Trophoblast cell (in vitro differentiated cells and primary cell): Measurements from ENCODE around the gene SERINC5.

ENCODE experiments used
- DNase-seq, 2 donors: peaks; one replicate each; pipeline ENCODE4 v3.0.0-alpha.2; 2016
- H2AFZ ChIP-seq: 2 replicates; pipeline ENCODE4 v1.6.1; 2013; ENCODE audit warnings: low read length, moderate library complexity, mild to moderate bottlenecking; ENCODE audit not compliant: insufficient read depth, poor library complexity
- H2AK5ac ChIP-seq: 2 replicates; pipeline ENCODE4 v1.6.1; 2013; ENCODE audit warnings: mild to moderate bottlenecking, low read length
- H2BK120ac ChIP-seq: 2 replicates; pipeline ENCODE4 v1.6.1; 2013; ENCODE audit warnings: low read length, mild to moderate bottlenecking, moderate library complexity; ENCODE audit not compliant: insufficient read depth, poor library complexity
- H2BK12ac ChIP-seq: 2 replicates; pipeline ENCODE4 v1.6.1; 2013; ENCODE audit warnings: mild to moderate bottlenecking, low read length, moderate library complexity
- H2BK5ac ChIP-seq: 2 replicates; pipeline ENCODE4 v1.6.1; 2013; ENCODE audit warnings: low read length, low read depth, moderate library complexity, mild to moderate bottlenecking; ENCODE audit not compliant: poor library complexity
- H3K14ac ChIP-seq: 2 replicates; pipeline ENCODE4 v1.6.1; 2013; ENCODE audit warnings: mild to moderate bottlenecking, low read length
- H3K18ac ChIP-seq: 2 replicates; pipeline ENCODE4 v1.6.1; 2013; ENCODE audit warnings: mild to moderate bottlenecking, low read length
- H3K23ac ChIP-seq: 2 replicates; pipeline ENCODE4 v1.6.1; 2013; ENCODE audit warnings: low read length
- H3K27ac ChIP-seq: 2 replicates; pipeline ENCODE4 v1.5.1; 2013; ENCODE audit warnings: low read depth, mild to moderate bottlenecking, inconsistent platforms, low read length, moderate library complexity
- H3K27me3 ChIP-seq: 2 replicates; pipeline ENCODE4 v1.6.1; 2013; ENCODE audit warnings: inconsistent platforms, mild to moderate bottlenecking, low read length, moderate library complexity; ENCODE audit not compliant: insufficient read depth
- H3K36me3 ChIP-seq, 2 experiments: 1 replicate in 1 of 2; 2 replicates in 1 of 2; pipeline ENCODE4 v1.6.1; 2013; ENCODE audit warnings: low read length in 2 of 2, mild to moderate bottlenecking in 2 of 2, moderate library complexity in 1 of 2; ENCODE audit not compliant: insufficient read depth in 2 of 2, control insufficient read depth in 1 of 2
- H3K4ac ChIP-seq: 2 replicates; pipeline ENCODE4 v1.6.1; 2013; ENCODE audit warnings: low read depth, mild to moderate bottlenecking, low read length, moderate library complexity
- H3K4me1 ChIP-seq, 2 experiments: 1 replicate in 1 of 2; 2 replicates in 1 of 2; pipeline ENCODE4 v1.6.1; 2013; ENCODE audit warnings: low read length in 2 of 2, mild to moderate bottlenecking in 2 of 2, moderate library complexity in 1 of 2; ENCODE audit not compliant: insufficient read depth in 2 of 2, control insufficient read depth in 1 of 2
- H3K4me2 ChIP-seq: 2 replicates; pipeline ENCODE4 v1.6.1; 2013; ENCODE audit warnings: inconsistent platforms, mild to moderate bottlenecking, low read length, moderate library complexity
- H3K4me3 ChIP-seq: 2 replicates; pipeline ENCODE4 v1.5.1; 2013; ENCODE audit warnings: mild to moderate bottlenecking, low read depth, low read length, inconsistent platforms
- H3K79me1 ChIP-seq: one replicate; pipeline ENCODE4 v1.6.1; 2013; ENCODE audit warnings: low read length
- H3K79me2 ChIP-seq: 2 replicates; pipeline ENCODE4 v1.6.1; 2013; ENCODE audit warnings: low read length, mild to moderate bottlenecking; ENCODE audit not compliant: control insufficient read depth, insufficient read depth, poor library complexity
- H3K9ac ChIP-seq: 2 replicates; pipeline ENCODE4 v1.6.1; 2013; ENCODE audit warnings: mild to moderate bottlenecking, low read length
- H3K9me3 ChIP-seq: 2 replicates; pipeline ENCODE4 v1.6.1; 2013; ENCODE audit warnings: low read depth, mild to moderate bottlenecking, control low read depth, inconsistent platforms, low read length; ENCODE audit not compliant: insufficient read depth
- H4K12ac ChIP-seq: 2 replicates; pipeline ENCODE4 v1.6.1; 2013; ENCODE audit warnings: low read depth, mild to moderate bottlenecking, low read length, moderate library complexity
- H4K8ac ChIP-seq: 2 replicates; pipeline ENCODE4 v1.6.1; 2013; ENCODE audit warnings: low read depth, mild to moderate bottlenecking, low read length, moderate library complexity
- H4K91ac ChIP-seq: one replicate; pipeline ENCODE4 v1.6.1; 2013; ENCODE audit warnings: low read depth, mild to moderate bottlenecking, low read length, moderate library complexity
- WGBS: extraction: QIAGEN DNeasy Blood & Tissue Kit; methylation state at CpG from one replicate; pipeline ENCODE4 v1.1.7; 2013; ENCODE audit warnings: missing lambda C conversion rate; ENCODE audit not compliant: insufficient read length, insufficient coverage; ENCODE audit errors: extremely low coverage; 5-methylcytosine and 5-hydroxymethylcytosine counted together

Gene SERINC5

GRCh38 chr5:80246995-80247729 is 8.7 kb downstream of the SERINC5 start:
- Histone ChIP-seq H2BK120ac (no peak overlapping the region), H3K9ac (no peak overlapping the region), H3K4me1 (peaks cover 10 to 12% of the 10 kb centered on the region in 2 experiments), H3K36me3 (peaks cover 8 to 13% of the 10 kb centered on the region in 2 experiments), H2BK5ac (no peak overlapping the region), H3K4ac (peak overlapping the region; percentile 47), H2AFZ (no peak overlapping the region), H3K27ac (peak overlapping the region; percentile 88), H2BK12ac (peak overlapping the region; percentile 73), H3K23ac (no peak overlapping the region), H4K91ac (no peak overlapping the region), H3K18ac (peak overlapping the region; percentile 64), H3K4me3 (no peak overlapping the region), H3K27me3 (no peaks in the 10 kb centered on the region), H3K79me2 (peaks cover 13% of the 10 kb centered on the region), H3K9me3 (no peaks in the 10 kb centered on the region), H3K79me1 (peaks cover 2% of the 10 kb centered on the region), H3K14ac (no peak overlapping the region), H3K4me2 (peak overlapping the region; percentile 60), H2AK5ac (no peak overlapping the region), H4K8ac (no peak overlapping the region), H4K12ac (no peak overlapping the region)
- peak; percentile 94 to 96 for DNase-seq
- no CpG with 5 or more reads among the region's 6 CpGs for WGBS

- Histone ChIP-seq H2AK5ac (no peak overlapping the region), H3K4me1 (peaks cover 8% of the 10 kb centered on the region in 2 experiments), H3K4me2 (no peak overlapping the region), H3K9me3 (peaks cover 3% of the 10 kb centered on the region), H4K91ac (no peak overlapping the region), H3K79me2 (peaks cover 9% of the 10 kb centered on the region), H3K79me1 (peaks cover 2% of the 10 kb centered on the region), H3K14ac (no peak overlapping the region), H2BK5ac (no peak overlapping the region), H3K9ac (no peak overlapping the region), H4K8ac (no peak overlapping the region), H3K23ac (no peak overlapping the region), H3K36me3 (peaks cover 14 to 20% of the 10 kb centered on the region in 2 experiments), H3K4ac (peak overlapping the region; percentile 76), H4K12ac (no peak overlapping the region), H2BK12ac (no peak overlapping the region), H3K18ac (no peak overlapping the region), H3K27me3 (no peaks in the 10 kb centered on the region), H2BK120ac (no peak overlapping the region), H3K4me3 (no peak overlapping the region), H2AFZ (no peak overlapping the region), H3K27ac (no peak overlapping the region)
- DNase-seq: peak in 1 of 2 donors; percentile 18
- no CpG with 5 or more reads among the region's 2 CpGs for WGBS
These were observed 9.7 kb downstream of the SERINC5 start for GRCh38 chr5:80246001-80246758.

- Histone ChIP-seq H3K9ac (no peak overlapping the region), H3K4me3 (no peak overlapping the region), H3K4me2 (no peak overlapping the region), H2BK120ac (no peak overlapping the region), H3K27me3 (no peaks in the 10 kb centered on the region), H3K14ac (no peak overlapping the region), H2AK5ac (no peak overlapping the region), H2AFZ (no peak overlapping the region), H3K4me1 (peaks cover 8 to 9% of the 10 kb centered on the region in 2 experiments), H3K9me3 (peaks cover 3% of the 10 kb centered on the region), H3K23ac (no peak overlapping the region), H3K27ac (no peak overlapping the region), H3K18ac (no peak overlapping the region), H3K36me3 (peaks cover 19 to 22% of the 10 kb centered on the region in 2 experiments), H3K79me1 (peaks cover 2% of the 10 kb centered on the region), H4K91ac (no peak overlapping the region), H2BK5ac (no peak overlapping the region), H2BK12ac (no peak overlapping the region), H4K8ac (no peak overlapping the region), H3K79me2 (peaks cover 7% of the 10 kb centered on the region), H3K4ac (peak overlapping the region; percentile 60), H4K12ac (no peak overlapping the region)
- DNase-seq: no peak
- WGBS: no CpG with 5 or more reads among the region's 1 CpG
These were observed 12.3 kb downstream of the SERINC5 start for GRCh38 chr5:80243567-80243966.

DNA sequence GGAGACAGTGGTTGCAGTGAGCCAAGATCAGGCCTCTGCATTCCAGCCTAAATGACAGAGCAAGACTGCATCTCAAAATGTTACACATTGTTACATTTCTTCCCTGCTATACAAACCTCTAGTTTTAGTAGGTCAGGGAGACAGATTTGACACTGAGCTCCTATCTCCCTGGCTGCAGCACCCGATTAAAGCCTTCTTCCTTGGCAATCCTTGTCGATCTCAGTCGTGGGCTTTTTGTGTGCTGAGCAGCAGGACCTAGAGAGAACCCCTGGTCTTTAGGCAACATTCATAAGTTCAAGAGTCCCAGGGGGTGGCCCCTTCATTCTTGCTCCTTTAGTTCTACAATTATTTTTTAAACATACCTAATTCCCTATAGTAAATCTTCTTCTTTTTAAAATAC is 13.0 kb downstream of the SERINC5 start:
- peaks cover 4 to 6% of the 10 kb centered on the region in 2 experiments for H3K4me1 ChIP-seq
- no peak overlapping the region for H3K27ac ChIP-seq
- H3K4me2 ChIP-seq: no peak overlapping the region
- no peak overlapping the region for H3K14ac ChIP-seq
- no peak overlapping the region for H4K12ac ChIP-seq
- H2BK5ac ChIP-seq: no peak overlapping the region
- H2AFZ ChIP-seq: no peak overlapping the region
- no peak overlapping the region for H4K91ac ChIP-seq
- H3K27me3 ChIP-seq: no peaks in the 10 kb centered on the region
- no peak overlapping the region for H2BK120ac ChIP-seq
- no peak overlapping the region for H3K18ac ChIP-seq
- peak overlapping the region; percentile 72 for H3K4ac ChIP-seq
- H4K8ac ChIP-seq: no peak overlapping the region
- no peak for DNase-seq
- peaks cover 19 to 22% of the 10 kb centered on the region in 2 experiments for H3K36me3 ChIP-seq
- peaks cover 9% of the 10 kb centered on the region for H3K79me2 ChIP-seq
- WGBS: no CpG with 5 or more reads among the region's 3 CpGs
- peaks cover 3% of the 10 kb centered on the region for H3K9me3 ChIP-seq
- H2AK5ac ChIP-seq: no peak overlapping the region
- no peak overlapping the region for H2BK12ac ChIP-seq
- H3K4me3 ChIP-seq: no peak overlapping the region
- no peak overlapping the region for H3K9ac ChIP-seq
- no peak overlapping the region for H3K23ac ChIP-seq
- peaks cover 2% of the 10 kb centered on the region for H3K79me1 ChIP-seq
